HG03432 (cell line): ENCODE results near the gene HP1BP3.

Source experiments
- ATAC-seq: cut with Tn5 transposase; IDR thresholded peaks from one replicate; pipeline ENCODE4 v1.9.1; 2021; ENCODE audit warnings: mild to moderate bottlenecking, moderate library complexity; ENCODE audit not compliant: unreplicated experiment

Gene HP1BP3

GRCh38 chr1:20695515-20695914, 91.6 kb downstream of the HP1BP3 start:
- ATAC-seq = no peak

- ATAC-seq = no peak
Measured at GRCh38 chr1:20693623-20694022, 93.5 kb downstream of the HP1BP3 start.
